Adipocyte (in vitro differentiated cells): ENCODE results near the gene RAPGEF5.

Experiments used
- DNase-seq: peaks from one replicate; pipeline ENCODE4 v3.0.0-alpha.2; 2015; ENCODE audit warnings: low read depth
- H3K27me3 ChIP-seq: replicated peaks from 2 replicates; pipeline ENCODE4 v1.7.0; 2013; ENCODE audit warnings: mild to moderate bottlenecking, low read length, moderate library complexity; ENCODE audit not compliant: control insufficient read depth, insufficient read depth
- H3K36me3 ChIP-seq: 2 replicates; pipeline ENCODE4 v1.7.0; 2013; ENCODE audit warnings: low read length, mild to moderate bottlenecking, moderate library complexity; ENCODE audit not compliant: control insufficient read depth, insufficient read depth, severe bottlenecking
- H3K4me1 ChIP-seq: 2 replicates; pipeline ENCODE4 v1.7.0; 2013; ENCODE audit warnings: mild to moderate bottlenecking, low read length, moderate library complexity; ENCODE audit not compliant: control insufficient read depth, insufficient read depth
- H3K4me3 ChIP-seq: 2 replicates; pipeline ENCODE4 v1.7.0; 2013; ENCODE audit warnings: mild to moderate bottlenecking, low read length, moderate library complexity
- H3K9ac ChIP-seq: 2 replicates; pipeline ENCODE4 v1.7.0; 2013; ENCODE audit warnings: mild to moderate bottlenecking, low read length, moderate library complexity
- H3K9me3 ChIP-seq: 2 replicates; pipeline ENCODE4 v1.7.0; 2013; ENCODE audit warnings: mild to moderate bottlenecking, low read length, moderate library complexity; ENCODE audit not compliant: control insufficient read depth

Gene RAPGEF5

GRCh38 chr7:22302193-22302592 is 54.8 kb downstream of the RAPGEF5 start:
- Histone ChIP-seq H3K27me3 (no peaks in the 10 kb centered on the region), H3K4me3 (no peak overlapping the region), H3K4me1 (no peaks in the 10 kb centered on the region), H3K9ac (no peak overlapping the region), H3K36me3 (no peaks in the 10 kb centered on the region), H3K9me3 (peaks cover 4% of the 10 kb centered on the region)
- no peak for DNase-seq

DNA sequence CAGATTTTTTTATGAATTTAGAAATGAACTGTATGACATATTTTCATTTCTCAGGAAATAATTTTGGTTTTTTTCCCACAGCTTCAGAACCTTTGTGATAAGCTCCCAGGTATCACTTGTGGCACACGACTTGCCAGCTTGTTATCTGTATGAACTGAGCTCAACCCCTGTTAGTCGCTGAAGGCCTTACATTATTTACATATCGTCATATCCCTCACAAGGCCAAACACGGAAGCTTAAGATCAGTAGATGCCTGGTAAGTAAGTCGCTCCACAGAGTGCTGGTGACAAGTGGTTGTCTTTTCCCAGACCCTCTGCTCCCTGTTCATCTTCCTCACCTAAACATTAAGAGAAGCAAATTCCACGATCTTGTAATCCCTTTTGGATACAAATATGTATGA is 55.2 kb downstream of the RAPGEF5 start:
- Histone ChIP-seq H3K4me3 (no peak overlapping the region), H3K4me1 (no peaks in the 10 kb centered on the region), H3K9me3 (peaks cover 3% of the 10 kb centered on the region), H3K27me3 (no peaks in the 10 kb centered on the region), H3K36me3 (no peaks in the 10 kb centered on the region), H3K9ac (no peak overlapping the region)
- no peak for DNase-seq

- Histone ChIP-seq H3K9me3 (no peaks in the 10 kb centered on the region), H3K36me3 (no peaks in the 10 kb centered on the region), H3K4me1 (peaks cover 1% of the 10 kb centered on the region), H3K27me3 (no peaks in the 10 kb centered on the region), H3K4me3 (no peak overlapping the region), H3K9ac (no peak overlapping the region)
- DNase-seq, result no peak
Observed at GRCh38 chr7:22300839-22301238, 56.1 kb downstream of the RAPGEF5 start.

DNA sequence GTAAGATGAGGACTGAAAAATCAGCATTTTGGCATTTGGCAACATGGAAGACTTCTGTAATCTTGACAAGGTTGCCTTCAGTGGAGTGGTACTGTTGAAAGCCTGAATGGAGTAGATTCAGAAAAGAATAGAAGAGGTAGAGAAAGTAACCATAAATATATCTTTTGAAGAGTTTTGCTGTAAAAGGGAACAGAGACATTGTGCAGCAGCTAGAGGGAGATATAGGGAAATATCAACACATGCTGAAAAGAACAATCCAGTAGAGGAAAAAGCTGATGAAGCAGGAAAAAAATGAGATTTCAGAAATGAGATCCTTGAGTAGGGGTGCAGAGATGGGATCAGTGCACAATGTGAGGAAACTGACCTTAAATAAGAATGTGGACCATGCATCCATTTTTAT is 60.0 kb downstream of the RAPGEF5 start:
- no peak overlapping the region for H3K4me3 ChIP-seq
- H3K36me3 ChIP-seq, result no peaks in the 10 kb centered on the region
- H3K9me3 ChIP-seq, result no peaks in the 10 kb centered on the region
- H3K9ac ChIP-seq, result no peak overlapping the region
- H3K27me3 ChIP-seq, result peaks cover 3% of the 10 kb centered on the region
- peak; percentile 7 for DNase-seq
- H3K4me1 ChIP-seq, result peaks cover 9% of the 10 kb centered on the region

- Histone ChIP-seq H3K36me3 (no peaks in the 10 kb centered on the region), H3K9me3 (no peaks in the 10 kb centered on the region), H3K4me3 (no peak overlapping the region), H3K9ac (no peak overlapping the region), H3K27me3 (peaks cover 3% of the 10 kb centered on the region), H3K4me1 (peaks cover 9% of the 10 kb centered on the region)
- no peak for DNase-seq
Observed at GRCh38 chr7:22296265-22296566, 60.7 kb downstream of the RAPGEF5 start.

- no peak overlapping the region for H3K4me3 ChIP-seq
- H3K9me3 ChIP-seq, result no peaks in the 10 kb centered on the region
- DNase-seq, result no peak
- peak overlapping the region; percentile 7 for H3K9ac ChIP-seq
- H3K36me3 ChIP-seq, result no peaks in the 10 kb centered on the region
- H3K4me1 ChIP-seq, result peaks cover 9% of the 10 kb centered on the region
- peaks cover 3% of the 10 kb centered on the region for H3K27me3 ChIP-seq
Observed at GRCh38 chr7:22295402-22296264, 61.3 kb downstream of the RAPGEF5 start.

- no peak for DNase-seq
- H3K4me3 ChIP-seq, result no peak overlapping the region
Observed at GRCh38 chr7:22292531-22292930, 64.4 kb downstream of the RAPGEF5 start.

DNA sequence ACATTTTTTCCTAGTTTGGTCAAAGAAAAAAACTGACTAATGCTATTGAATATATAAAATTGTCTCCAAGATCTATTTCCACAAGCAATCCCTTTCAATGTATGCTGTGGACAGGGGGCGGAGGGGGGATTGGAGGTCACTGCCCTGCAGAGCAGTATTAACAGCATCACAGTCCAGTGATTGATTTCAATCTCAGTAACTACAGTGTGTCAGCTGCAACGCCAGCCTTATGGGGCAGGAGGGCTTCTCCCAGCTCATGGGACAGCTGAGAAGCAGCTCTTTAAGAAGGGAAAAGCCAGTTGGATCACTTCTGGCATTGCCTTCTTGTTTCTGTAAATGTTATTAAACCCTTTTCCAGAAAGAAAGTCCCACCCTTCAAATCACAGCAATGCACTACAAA is 65.0 kb downstream of the RAPGEF5 start:
- Histone ChIP-seq H3K4me3 (no peak overlapping the region), H3K9ac (no peak overlapping the region), H3K36me3 (no peaks in the 10 kb centered on the region), H3K9me3 (no peaks in the 10 kb centered on the region), H3K4me1 (peaks cover 9% of the 10 kb centered on the region), H3K27me3 (peaks cover 3% of the 10 kb centered on the region)
- no peak for DNase-seq

More at GRCh38 chr7:22292531-22292930, 64.4 kb downstream of the RAPGEF5 start:
- Histone ChIP-seq H3K9me3 (no peaks in the 10 kb centered on the region), H3K4me1 (peaks cover 9% of the 10 kb centered on the region), H3K9ac (no peak overlapping the region), H3K36me3 (no peaks in the 10 kb centered on the region), H3K27me3 (peaks cover 3% of the 10 kb centered on the region)

- DNase-seq, result no peak
- no peaks in the 10 kb centered on the region for H3K9me3 ChIP-seq
- peaks cover 3% of the 10 kb centered on the region for H3K27me3 ChIP-seq
- H3K36me3 ChIP-seq, result no peaks in the 10 kb centered on the region
- H3K9ac ChIP-seq, result no peak overlapping the region
- no peak overlapping the region for H3K4me3 ChIP-seq
- no peaks in the 10 kb centered on the region for H3K4me1 ChIP-seq
Observed at GRCh38 chr7:22288202-22288601, 68.8 kb downstream of the RAPGEF5 start.

DNA sequence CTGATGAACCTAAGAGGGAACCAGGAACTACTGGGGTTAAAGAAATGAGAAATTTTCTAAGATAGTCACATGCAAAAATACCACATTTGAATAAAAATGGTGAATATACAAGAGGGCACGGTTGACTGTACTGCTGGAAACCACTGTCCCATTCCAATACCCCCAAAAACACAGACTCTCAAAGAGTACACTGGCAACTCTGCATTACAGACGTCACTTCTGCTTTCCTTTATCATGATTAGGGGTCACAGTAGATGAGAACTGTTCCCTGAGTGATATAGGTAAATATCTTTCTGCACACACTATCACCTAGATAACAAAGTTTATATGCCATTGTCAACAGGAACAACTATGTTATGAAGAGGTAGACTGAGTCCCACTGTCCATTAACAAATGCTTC is 69.5 kb downstream of the RAPGEF5 start:
- no peaks in the 10 kb centered on the region for H3K9me3 ChIP-seq
- no peaks in the 10 kb centered on the region for H3K36me3 ChIP-seq
- DNase-seq, result no peak

GRCh38 chr7:22286436-22286835 is 70.5 kb downstream of the RAPGEF5 start:
- Histone ChIP-seq H3K36me3 (no peaks in the 10 kb centered on the region), H3K27me3 (peaks cover 2% of the 10 kb centered on the region), H3K9ac (no peak overlapping the region), H3K9me3 (no peaks in the 10 kb centered on the region), H3K4me3 (no peak overlapping the region), H3K4me1 (no peaks in the 10 kb centered on the region)
- DNase-seq, result no peak

More for the DNA sequence above, 69.5 kb downstream of the RAPGEF5 start:
- no peaks in the 10 kb centered on the region for H3K4me1 ChIP-seq
- H3K9ac ChIP-seq, result no peak overlapping the region
- H3K27me3 ChIP-seq, result peaks cover 3% of the 10 kb centered on the region
- H3K4me3 ChIP-seq, result no peak overlapping the region

GRCh38 chr7:22281481-22281880 is 75.5 kb downstream of the RAPGEF5 start:
- Histone ChIP-seq H3K36me3 (no peaks in the 10 kb centered on the region), H3K4me1 (no peaks in the 10 kb centered on the region), H3K9ac (no peak overlapping the region), H3K27me3 (peaks cover 3% of the 10 kb centered on the region), H3K9me3 (no peaks in the 10 kb centered on the region), H3K4me3 (no peak overlapping the region)
- DNase-seq, result no peak
